Activated T-cell treated with anti-CD3 and anti-CD28 coated beads, Interleukin-2, amount 50 U/mL, for 48 hours (primary cell): ENCODE measurements around the gene PTPN3.

Source experiments
- DNase-seq, 2 experiments: peaks; one replicate each; pipeline ENCODE4 v3.0.0-alpha.2; 2020

The PTPN3 gene

DNA sequence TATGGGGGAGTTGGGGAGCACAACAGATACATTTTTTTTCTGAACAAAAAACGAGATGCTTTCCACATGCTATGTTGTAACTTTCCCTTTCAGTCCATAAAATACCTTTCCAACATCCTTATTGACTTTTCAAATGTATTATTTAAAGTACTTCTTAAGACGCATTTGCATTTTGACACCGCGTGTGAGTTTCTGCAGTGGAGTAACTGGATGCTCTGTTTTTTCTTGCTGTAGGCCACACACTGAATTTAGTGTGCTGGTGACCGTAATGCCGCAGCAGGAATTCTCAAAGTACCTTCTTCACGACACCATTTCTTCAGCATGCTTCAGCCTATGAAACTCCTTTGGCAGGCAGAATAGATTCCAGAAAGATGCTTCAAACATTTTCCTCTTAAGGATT lies 163.0 kb downstream of the PTPN3 start:
- DNase-seq, result no peak

DNA sequence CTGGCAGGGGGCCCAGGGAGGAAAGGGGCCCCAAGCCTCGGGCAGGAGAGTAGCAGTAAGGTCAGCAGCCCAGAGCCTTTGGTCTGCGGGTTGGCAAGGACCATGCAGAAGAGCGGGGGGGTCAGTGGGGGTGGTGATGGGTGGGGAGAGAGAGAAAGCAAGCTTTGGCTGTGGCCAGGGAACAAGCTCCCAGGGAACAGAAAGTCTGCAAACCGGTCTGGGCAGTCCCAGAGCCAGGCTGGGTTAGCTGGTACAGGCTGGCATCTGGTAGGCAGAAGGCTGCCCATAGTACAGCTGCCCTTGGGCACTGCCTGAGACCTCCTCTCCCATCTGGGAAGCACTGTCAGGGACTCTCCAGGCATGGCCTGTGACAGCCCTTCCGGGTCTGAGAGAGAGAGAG lies 166.8 kb downstream of the PTPN3 start:
- DNase-seq, result no peak

DNA sequence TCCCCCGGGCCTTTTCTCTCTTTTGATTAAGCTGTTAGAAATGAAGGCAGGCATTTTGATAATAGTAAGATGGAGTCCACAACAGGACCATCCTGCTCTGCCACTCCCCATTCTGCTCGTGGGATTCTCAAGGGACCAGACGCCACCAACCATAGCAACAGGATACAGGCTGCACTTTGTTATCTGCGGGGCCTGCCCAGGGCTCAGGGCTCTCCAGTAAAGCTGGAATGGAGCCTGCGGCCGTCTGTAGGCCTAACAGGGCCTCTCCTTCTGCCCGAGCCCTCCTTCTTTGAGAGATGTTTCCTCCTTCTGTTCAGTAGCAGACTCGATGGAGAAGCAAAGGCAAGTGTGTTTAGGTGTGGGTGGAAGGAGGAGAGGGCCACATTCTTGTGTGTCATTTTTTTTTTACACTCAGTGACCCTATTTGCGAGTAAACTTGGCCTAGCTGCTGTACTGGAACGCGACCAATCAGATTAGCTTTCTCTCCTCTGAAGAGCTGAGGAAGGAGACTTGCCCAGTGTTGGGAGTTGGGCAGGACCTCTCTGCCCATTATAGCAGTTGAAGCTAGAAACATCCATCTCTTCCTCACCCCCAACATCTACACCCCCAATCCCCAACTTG lies 168.4 kb downstream of the PTPN3 start:
- no peak for DNase-seq

DNA sequence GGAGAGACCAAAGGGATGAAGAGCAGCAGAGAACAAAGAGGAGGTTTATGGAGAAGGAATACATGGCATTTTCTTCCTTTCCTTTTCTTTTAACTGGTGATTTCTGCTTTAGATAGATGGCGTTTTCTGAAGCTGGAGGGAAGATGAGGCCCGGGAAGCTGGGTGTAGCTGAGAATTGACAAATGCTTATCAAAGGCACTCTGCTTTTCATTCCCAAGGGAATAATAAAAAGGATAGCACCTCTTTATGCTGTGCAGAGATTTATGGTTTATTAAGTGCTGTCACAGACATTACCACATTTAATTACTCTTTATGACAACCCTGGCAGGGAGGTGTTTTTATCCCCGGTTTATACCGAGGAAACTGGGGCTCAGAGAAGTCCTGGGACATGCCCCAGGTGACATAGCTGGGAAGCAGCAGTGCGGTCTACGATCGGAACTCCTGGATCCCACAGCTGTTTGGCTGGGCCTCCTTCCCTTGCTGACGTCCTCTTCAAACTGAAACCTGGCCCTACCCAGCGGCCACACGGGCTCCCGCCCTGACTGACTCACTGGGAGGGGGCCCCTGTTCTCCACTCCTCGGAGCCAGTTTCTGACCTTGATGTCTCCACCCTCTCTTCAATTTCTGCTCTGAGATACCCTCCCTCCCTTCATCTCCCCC lies 169.0 kb downstream of the PTPN3 start:
- no peak for DNase-seq
